Neural cell (in vitro differentiated cells): ENCODE measurements around the gene DNHD1. TPM values are rescaled to one million over a fixed set of nuclear protein-coding genes. Genes with fewer than 3 reads are reported as not detected.

Source experiments
- H2AFZ ChIP-seq: fragments of 200-600, 300-800 bp; sonication (generic), shearing (Covaris generic); 2 replicates; pipeline ENCODE4 v1.6.0; 2014; ENCODE audit warnings: low read depth, mild to moderate bottlenecking, antibody characterized with exemption, low read length, moderate library complexity
- H3F3A ChIP-seq: fragments of 200-600 bp; shearing (Covaris generic); 2 replicates; pipeline ENCODE4 v1.6.1; 2016; ENCODE audit warnings: mild to moderate bottlenecking, moderate library complexity, mixed read lengths, antibody characterized with exemption, low read length; ENCODE audit not compliant: insufficient read depth, poor library complexity, severe bottlenecking
- H3K27ac ChIP-seq: fragments of 200-600, 300-800 bp; sonication (generic), shearing (Covaris generic); 2 replicates; pipeline ENCODE4 v1.5.1; 2014; ENCODE audit warnings: mild to moderate bottlenecking, low read length, moderate library complexity
- H3K27me3 ChIP-seq: fragments of 300-800, 200-600 bp; sonication (generic), shearing (Covaris generic); 2 replicates; pipeline ENCODE4 v1.6.0; 2014; ENCODE audit warnings: mild to moderate bottlenecking, low read depth, low read length, moderate library complexity; ENCODE audit not compliant: insufficient read depth
- H3K36me3 ChIP-seq: fragments of 300-800, 200-600 bp; sonication (generic), shearing (Covaris generic); 2 replicates; pipeline ENCODE4 v1.5.1; 2014; ENCODE audit warnings: mild to moderate bottlenecking, antibody characterized with exemption, low read length, moderate library complexity; ENCODE audit not compliant: insufficient read depth
- H3K4me2 ChIP-seq: fragments of 300-800, 200-600 bp; sonication (generic), shearing (Covaris generic); 2 replicates; pipeline ENCODE4 v1.6.0; 2014; ENCODE audit warnings: mild to moderate bottlenecking, low read length
- H3K4me3 ChIP-seq: fragments of 300-800, 200-600 bp; sonication (generic), shearing (Covaris generic); 2 replicates; pipeline ENCODE4 v1.5.1; 2014; ENCODE audit warnings: mild to moderate bottlenecking, low read length, moderate library complexity
- H3K79me2 ChIP-seq: fragments of 200-600 bp; shearing (Covaris generic); replicated peaks from 2 replicates; pipeline ENCODE4 v1.6.0; 2014; ENCODE audit warnings: mild to moderate bottlenecking, low read length, moderate library complexity; ENCODE audit not compliant: insufficient read depth
- H3K9ac ChIP-seq: fragments of 300-800, 200-600 bp; sonication (generic), shearing (Covaris generic); 2 replicates; pipeline ENCODE4 v1.6.1; 2016; ENCODE audit warnings: mild to moderate bottlenecking, low read length, mixed read lengths
- H3K9me2 ChIP-seq: fragments of 200-600 bp; shearing (Covaris generic); 2 replicates; pipeline ENCODE4 v1.6.1; 2016; ENCODE audit warnings: mild to moderate bottlenecking, low read length, mixed read lengths; ENCODE audit not compliant: insufficient read depth
- H3K9me3 ChIP-seq: fragments of 200-600, 300-800 bp; sonication (generic), shearing (Covaris generic); 2 replicates; pipeline ENCODE4 v1.6.1; 2016; ENCODE audit warnings: mild to moderate bottlenecking, mixed run types, low read length, moderate library complexity, mixed read lengths
- H4K20me1 ChIP-seq: fragments of 200-600 bp; shearing (Covaris generic); 2 replicates; pipeline ENCODE4 v1.6.1; 2016; ENCODE audit warnings: mild to moderate bottlenecking, mixed run types; ENCODE audit not compliant: insufficient read depth
- CTCF ChIP-seq: fragments of 450-650 bp; IDR thresholded peaks from 2 replicates; pipeline ENCODE4 v1.5.1; 2014; ENCODE audit warnings: antibody characterized with exemption, mild to moderate bottlenecking, moderate library complexity; ENCODE audit not compliant: poor library complexity, severe bottlenecking
- EP300 ChIP-seq: fragments of 450-650 bp; conservative IDR thresholded peaks from 2 replicates; pipeline ENCODE4 v1.6.1; 2014; ENCODE audit warnings: antibody characterized with exemption, mild to moderate bottlenecking, moderate library complexity; ENCODE audit not compliant: poor library complexity, severe bottlenecking
- EZH2 ChIP-seq: fragments of 200-600, 300-800 bp; shearing (Covaris generic), sonication (generic); IDR thresholded peaks from 2 replicates; pipeline ENCODE4 v1.6.1; 2014; ENCODE audit warnings: antibody characterized with exemption, low read length, borderline replicate concordance, mild to moderate bottlenecking; ENCODE audit not compliant: insufficient read depth, poor library complexity, severe bottlenecking
- MXI1 ChIP-seq: fragments of 450-650 bp; conservative IDR thresholded peaks from 2 replicates; pipeline ENCODE4 v1.6.1; 2014; ENCODE audit warnings: antibody characterized with exemption, mild to moderate bottlenecking; ENCODE audit not compliant: poor library complexity, severe bottlenecking
- POLR2AphosphoS5 ChIP-seq: IDR thresholded peaks from 2 replicates; pipeline ENCODE4 v1.6.1; 2012
- RAD21 ChIP-seq: fragments of 450-650 bp; conservative IDR thresholded peaks from 2 replicates; pipeline ENCODE4 v1.6.1; 2014; ENCODE audit warnings: antibody characterized with exemption, mild to moderate bottlenecking, moderate library complexity
- SMC3 ChIP-seq: fragments of 450-650 bp; conservative IDR thresholded peaks from 2 replicates; pipeline ENCODE4 v1.6.1; 2014; ENCODE audit warnings: antibody characterized with exemption, mild to moderate bottlenecking, moderate library complexity; ENCODE audit not compliant: poor library complexity
- TAF1 ChIP-seq: IDR thresholded peaks from 2 replicates; pipeline ENCODE4 v1.6.1; 2012; ENCODE audit warnings: low read depth
- polyA plus RNA-seq: library from polyadenylated mRNA; depleted of rRNA; stranded (reverse); fragments of >200 nt; gene quantifications from 2 replicates; pipeline ENCODE4 v1.2.3, GENCODE V29; 2014
- TF ChIP-seq, protein P1 (sequence below): IDR thresholded peaks from 2 replicates; pipeline ENCODE4 v1.6.1; 2012; ENCODE audit warnings: borderline replicate concordance

The DNHD1 gene
- polyA plus RNA-seq, 1 donor from 2014 or later: 5.1 TPM

- Histone ChIP-seq H3K79me2 (peaks cover 26% of the 10 kb centered on the region), H4K20me1 (no peaks in the 10 kb centered on the region), H3K9ac (peak within 1 kb of the TSS; percentile 88), H3K9me2 (no peaks in the 10 kb centered on the region), H3F3A (no peaks in the 10 kb centered on the region), H2AFZ (peak within 1 kb of the TSS; percentile 56), H3K27me3 (no peaks in the 10 kb centered on the region), H3K4me2 (peak within 1 kb of the TSS; percentile 91), H3K27ac (peak within 1 kb of the TSS; percentile 81), H3K36me3 (no peaks in the 10 kb centered on the region), H3K4me3 (peak within 1 kb of the TSS; percentile 74), H3K9me3 (no peaks in the 10 kb centered on the region)
- TF ChIP-seq EP300: peak; percentile 79
- peak; percentile 38 for TF ChIP-seq RAD21
- TF ChIP-seq CTCF: peak; percentile 9
- peak; percentile 71 for TF ChIP-seq TAF1
- TF ChIP-seq, protein P1, sequence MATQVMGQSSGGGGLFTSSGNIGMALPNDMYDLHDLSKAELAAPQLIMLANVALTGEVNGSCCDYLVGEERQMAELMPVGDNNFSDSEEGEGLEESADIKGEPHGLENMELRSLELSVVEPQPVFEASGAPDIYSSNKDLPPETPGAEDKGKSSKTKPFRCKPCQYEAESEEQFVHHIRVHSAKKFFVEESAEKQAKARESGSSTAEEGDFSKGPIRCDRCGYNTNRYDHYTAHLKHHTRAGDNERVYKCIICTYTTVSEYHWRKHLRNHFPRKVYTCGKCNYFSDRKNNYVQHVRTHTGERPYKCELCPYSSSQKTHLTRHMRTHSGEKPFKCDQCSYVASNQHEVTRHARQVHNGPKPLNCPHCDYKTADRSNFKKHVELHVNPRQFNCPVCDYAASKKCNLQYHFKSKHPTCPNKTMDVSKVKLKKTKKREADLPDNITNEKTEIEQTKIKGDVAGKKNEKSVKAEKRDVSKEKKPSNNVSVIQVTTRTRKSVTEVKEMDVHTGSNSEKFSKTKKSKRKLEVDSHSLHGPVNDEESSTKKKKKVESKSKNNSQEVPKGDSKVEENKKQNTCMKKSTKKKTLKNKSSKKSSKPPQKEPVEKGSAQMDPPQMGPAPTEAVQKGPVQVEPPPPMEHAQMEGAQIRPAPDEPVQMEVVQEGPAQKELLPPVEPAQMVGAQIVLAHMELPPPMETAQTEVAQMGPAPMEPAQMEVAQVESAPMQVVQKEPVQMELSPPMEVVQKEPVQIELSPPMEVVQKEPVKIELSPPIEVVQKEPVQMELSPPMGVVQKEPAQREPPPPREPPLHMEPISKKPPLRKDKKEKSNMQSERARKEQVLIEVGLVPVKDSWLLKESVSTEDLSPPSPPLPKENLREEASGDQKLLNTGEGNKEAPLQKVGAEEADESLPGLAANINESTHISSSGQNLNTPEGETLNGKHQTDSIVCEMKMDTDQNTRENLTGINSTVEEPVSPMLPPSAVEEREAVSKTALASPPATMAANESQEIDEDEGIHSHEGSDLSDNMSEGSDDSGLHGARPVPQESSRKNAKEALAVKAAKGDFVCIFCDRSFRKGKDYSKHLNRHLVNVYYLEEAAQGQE: peak; percentile 62
- peak; percentile 95 for TF ChIP-seq POLR2AphosphoS5
- TF ChIP-seq MXI1: peak; percentile 92
- TF ChIP-seq EZH2: no peak
- TF ChIP-seq SMC3: peak; percentile 34
These were observed 15.8 kb upstream of the DNHD1 start, which contains the start of the genes ARFIP2 and TIMM10B for GRCh38 chr11:6481012-6481923. TSS of gene ARFIP2 (minus strand) at chr11:6481331. CDS start at chr11:6480421, 910 bp downstream. TSS of gene TIMM10B (plus strand) at chr11:6481501. CDS start at chr11:6481517, 16 bp downstream.

DNA sequence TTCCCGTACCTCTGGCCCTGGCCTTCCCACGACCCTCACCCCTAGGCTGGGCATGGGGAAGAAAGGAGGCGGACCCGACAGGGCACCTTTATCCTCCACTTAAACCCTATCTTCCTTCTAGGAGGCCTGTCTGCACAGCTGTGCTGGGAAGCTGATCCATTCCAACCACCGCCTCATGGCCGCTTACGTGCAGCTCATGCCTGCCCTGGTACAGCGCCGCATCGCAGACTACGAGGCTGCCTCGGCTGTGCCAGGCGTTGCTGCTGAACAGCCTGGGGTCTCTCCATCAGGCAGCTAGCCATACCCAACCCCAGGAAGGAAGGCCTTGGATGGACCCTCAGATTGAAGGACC, 15.2 kb upstream of the DNHD1 start:
- peak overlapping the region; percentile 74 for H3K4me3 ChIP-seq
- H3K9me2 ChIP-seq: no peaks in the 10 kb centered on the region
- no peaks in the 10 kb centered on the region for H3K36me3 ChIP-seq
- peak overlapping the region; percentile 81 for H3K27ac ChIP-seq
- no peak for TF ChIP-seq MXI1
- TF ChIP-seq, protein P1: peak; percentile 5
- H3K9ac ChIP-seq: peak overlapping the region; percentile 74
- H3K79me2 ChIP-seq: peaks cover 26% of the 10 kb centered on the region
- no peaks in the 10 kb centered on the region for H3K9me3 ChIP-seq
- H2AFZ ChIP-seq: peak overlapping the region; percentile 56
- no peaks in the 10 kb centered on the region for H3F3A ChIP-seq
- no peaks in the 10 kb centered on the region for H3K27me3 ChIP-seq
- H4K20me1 ChIP-seq: no peaks in the 10 kb centered on the region
- peak overlapping the region; percentile 90 for H3K4me2 ChIP-seq
